PC-9 (cell line): ENCODE measurements around the gene ZNF764.

Experiments
- EZH2 ChIP-seq: fragments of 200-600 bp; sonication (generic); IDR thresholded peaks from 2 replicates; pipeline ENCODE4 v1.8.0; 2017; ENCODE audit warnings: antibody characterized with exemption, low read depth
- TF ChIP-seq, protein P1 (sequence below): fragments of 200-600 bp; sonication (generic); conservative IDR thresholded peaks from 2 replicates; pipeline ENCODE4 v1.6.1; 2017; ENCODE audit warnings: mixed run types, antibody characterized with exemption, mild to moderate bottlenecking, moderate library complexity

DNA sequence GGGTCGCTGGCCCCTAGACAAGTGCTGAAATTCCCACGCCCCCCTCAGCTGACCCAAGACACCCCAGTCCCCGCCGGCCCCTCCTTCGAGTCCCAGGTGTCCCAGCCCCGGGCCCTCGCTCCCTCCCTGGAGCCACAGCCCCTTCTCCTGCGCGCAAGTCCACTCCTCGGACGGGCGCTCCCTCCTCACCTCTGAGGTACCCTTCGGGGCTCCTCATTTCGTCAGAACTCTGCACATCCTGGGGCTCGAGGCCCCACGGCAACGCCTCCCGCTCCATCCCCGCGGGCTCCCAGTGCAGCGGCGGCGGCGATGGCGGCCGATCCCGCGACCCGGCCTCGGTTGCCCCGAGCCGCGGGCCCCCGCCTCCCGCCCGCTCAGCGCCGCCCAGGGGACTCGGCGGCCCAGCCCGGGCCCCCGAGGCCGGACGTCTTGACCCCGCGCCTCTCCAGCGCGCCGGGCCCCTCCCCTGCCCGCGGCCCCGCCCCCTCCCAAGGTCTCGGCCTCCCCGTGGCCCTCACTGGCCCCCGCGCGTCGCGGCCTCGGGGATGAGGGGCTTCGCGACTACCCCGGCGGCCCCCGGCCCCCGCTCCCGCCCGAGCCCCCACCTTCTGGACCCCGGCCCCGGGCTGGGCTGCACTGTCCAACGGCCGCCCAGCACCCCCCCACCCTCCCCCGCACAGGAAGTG, 31.9 kb downstream of the ZNF764 start, which contains the start of gene ZNF768:
- no peak for TF ChIP-seq EZH2
- TF ChIP-seq, protein P1, sequence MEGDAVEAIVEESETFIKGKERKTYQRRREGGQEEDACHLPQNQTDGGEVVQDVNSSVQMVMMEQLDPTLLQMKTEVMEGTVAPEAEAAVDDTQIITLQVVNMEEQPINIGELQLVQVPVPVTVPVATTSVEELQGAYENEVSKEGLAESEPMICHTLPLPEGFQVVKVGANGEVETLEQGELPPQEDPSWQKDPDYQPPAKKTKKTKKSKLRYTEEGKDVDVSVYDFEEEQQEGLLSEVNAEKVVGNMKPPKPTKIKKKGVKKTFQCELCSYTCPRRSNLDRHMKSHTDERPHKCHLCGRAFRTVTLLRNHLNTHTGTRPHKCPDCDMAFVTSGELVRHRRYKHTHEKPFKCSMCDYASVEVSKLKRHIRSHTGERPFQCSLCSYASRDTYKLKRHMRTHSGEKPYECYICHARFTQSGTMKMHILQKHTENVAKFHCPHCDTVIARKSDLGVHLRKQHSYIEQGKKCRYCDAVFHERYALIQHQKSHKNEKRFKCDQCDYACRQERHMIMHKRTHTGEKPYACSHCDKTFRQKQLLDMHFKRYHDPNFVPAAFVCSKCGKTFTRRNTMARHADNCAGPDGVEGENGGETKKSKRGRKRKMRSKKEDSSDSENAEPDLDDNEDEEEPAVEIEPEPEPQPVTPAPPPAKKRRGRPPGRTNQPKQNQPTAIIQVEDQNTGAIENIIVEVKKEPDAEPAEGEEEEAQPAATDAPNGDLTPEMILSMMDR: no peak
